Esophagus muscularis mucosa (tissue), 4 donors: ENCODE measurements around the gene BTG4.

Experiments
- CTCF ChIP-seq, 3 experiments: fragments of 200-600 bp in 2 of 3; fragments of 450-650 bp in 1 of 3; sonication (generic) in 2 of 3; IDR thresholded peaks; one replicate each; pipeline ENCODE4 v1.5.1; 2017 to 2019; ENCODE audit warnings: antibody characterized with exemption in 3 of 3, mild to moderate bottlenecking in 2 of 3, moderate library complexity in 1 of 3
- EP300 ChIP-seq: sonication (generic); formaldehyde crosslinking; IDR thresholded peaks from one replicate; pipeline ENCODE4 v1.6.1; 2017; ENCODE audit warnings: antibody characterized with exemption
- POLR2A ChIP-seq: fragments of 450-650 bp; IDR thresholded peaks from one replicate; pipeline ENCODE4 v1.6.1; 2017; ENCODE audit warnings: antibody characterized with exemption, moderate library complexity, mild to moderate bottlenecking, low read depth
- POLR2AphosphoS5 ChIP-seq, 2 donors: sonication (generic); formaldehyde crosslinking; IDR thresholded peaks; one replicate each; pipeline ENCODE4 v1.6.1; 2017; ENCODE audit warnings: antibody characterized with exemption in 2 of 2

GRCh38 chr11:111472228-111472627 is 40.0 kb downstream of the BTG4 start:
- TF ChIP-seq POLR2AphosphoS5 (IDR thresholded peaks at IDR 0.05), result no peak
- TF ChIP-seq CTCF (IDR thresholded peaks at IDR 0.05), result no peak
- no peak for TF ChIP-seq EP300
- no peak for TF ChIP-seq POLR2A
